Fibroblast of lung (primary cell): ENCODE measurements around the gene KRTAP19-7. TPM values are rescaled to one million over a fixed set of nuclear protein-coding genes. Genes with fewer than 3 reads are reported as not detected.

ENCODE experiments used
- DNase-seq, 2 donors: peaks; one replicate each; pipeline versions ENCODE4 v3.0.0 to v3.0.0-alpha.2; 2010; ENCODE audit warnings: low read depth in 2 of 2
- H2AFZ ChIP-seq: 2 replicates; pipeline ENCODE4 v1.5.1; 2012; ENCODE audit warnings: low read length, control low read depth, inconsistent platforms
- H3K27ac ChIP-seq: 2 replicates; pipeline ENCODE4 v1.5.1; 2011; ENCODE audit warnings: low read length, control low read depth; ENCODE audit not compliant: insufficient read depth
- H3K27me3 ChIP-seq: 2 replicates; pipeline ENCODE4 v1.5.1; 2011; ENCODE audit warnings: mild to moderate bottlenecking, low read length; ENCODE audit not compliant: control insufficient read depth, insufficient read depth
- H3K36me3 ChIP-seq: 2 replicates; pipeline ENCODE4 v1.5.1; 2011; ENCODE audit warnings: low read length; ENCODE audit not compliant: control insufficient read depth, insufficient read depth
- H3K4me1 ChIP-seq: 2 replicates; pipeline ENCODE4 v1.5.1; 2011; ENCODE audit warnings: low read length; ENCODE audit not compliant: control insufficient read depth, insufficient read depth; ENCODE audit errors: extremely low read depth
- H3K4me2 ChIP-seq: 2 replicates; pipeline ENCODE4 v1.5.1; 2011; ENCODE audit warnings: low read length, control low read depth; ENCODE audit not compliant: insufficient read depth; ENCODE audit errors: extremely low read depth
- H3K4me3 ChIP-seq, 4 experiments: fragments of 200-600 bp in 1 of 4; sonication (generic) in 1 of 4; replicated peaks in 1 of 4; 2 replicates each; pipeline ENCODE4 v1.5.1; 2011 to 2016; ENCODE audit warnings: low read length in 4 of 4, low read depth in 3 of 4, mild to moderate bottlenecking in 3 of 4, control low read depth in 2 of 4, inconsistent platforms in 1 of 4, mixed read lengths in 1 of 4; ENCODE audit not compliant: insufficient read depth in 1 of 4; ENCODE audit errors: control extremely low read depth in 1 of 4
- H3K79me2 ChIP-seq: 2 replicates; pipeline ENCODE4 v1.5.1; 2012; ENCODE audit warnings: mild to moderate bottlenecking, low read length, inconsistent platforms; ENCODE audit not compliant: control insufficient read depth, insufficient read depth
- H3K9ac ChIP-seq: 2 replicates; pipeline ENCODE4 v1.5.1; 2011; ENCODE audit warnings: mild to moderate bottlenecking, low read length, control low read depth; ENCODE audit not compliant: insufficient read depth
- H3K9me3 ChIP-seq: 2 replicates; pipeline ENCODE4 v1.5.1; 2012; ENCODE audit warnings: low read depth, low read length; ENCODE audit not compliant: control insufficient read depth, insufficient read depth
- H4K20me1 ChIP-seq: 2 replicates; pipeline ENCODE4 v1.5.1; 2011; ENCODE audit warnings: low read length; ENCODE audit not compliant: control insufficient read depth, insufficient read depth; ENCODE audit errors: extremely low read depth
- CTCF ChIP-seq, 2 donors: IDR thresholded peaks in 1 of 2; conservative IDR thresholded peaks in 1 of 2; 1 replicate in 1 of 2; 2 replicates in 1 of 2; pipeline ENCODE4 v1.5.1; 2011 to 2012; ENCODE audit warnings: low read length in 2 of 2, control low read depth in 1 of 2, inconsistent platforms in 1 of 2, low read depth in 1 of 2, mild to moderate bottlenecking in 1 of 2
- EZH2 ChIP-seq: IDR thresholded peaks from 2 replicates; pipeline ENCODE4 v1.5.1; 2012; ENCODE audit warnings: low read length, control low read depth, mild to moderate bottlenecking; ENCODE audit errors: missing control alignments
- polyA minus RNA-seq: library from RNA; depleted of rRNA, polyadenylated mRNA; stranded (reverse); fragments of >200 nt; gene quantifications from 2 replicates; pipeline ENCODE4 v1.2.3, GENCODE V29; 2011; ENCODE audit warnings: low replicate concordance
- polyA plus RNA-seq, 2 donors: library from polyadenylated mRNA; depleted of rRNA in 1 of 2; stranded (reverse) in 1 of 2; unstranded in 1 of 2; fragments of >200 nt; gene quantifications; 2 replicates each; pipeline ENCODE4 v1.2.1, GENCODE V29; 2011 to 2012; ENCODE audit warnings: missing spikeins in 1 of 2
- total RNA-seq: library from RNA; depleted of rRNA; stranded (reverse); fragments of >200 nt; gene quantifications from 2 replicates; pipeline ENCODE4 v1.2.1, GENCODE V29; 2014

The KRTAP19-7 gene
- total RNA-seq = not detected in 2 replicates
- polyA plus RNA-seq = not detected in 2 replicates
- not detected in 2 replicates for polyA plus RNA-seq (2012)
- polyA minus RNA-seq = not detected in 2 replicates

GRCh38 chr21:30561264-30561895 lies at the start of gene KRTAP19-7:
Gene KRTAP19-7 (minus strand): TSS chr21:30561314. CDS start chr21:30561289, 25 bp downstream.
- Histone ChIP-seq H3K4me1 (no peaks in the 10 kb centered on the region), H3K36me3 (no peaks in the 10 kb centered on the region), H3K79me2 (no peaks in the 10 kb centered on the region), H2AFZ (no peak within 1 kb of the TSS), H3K27ac (no peak within 1 kb of the TSS), H3K9me3 (no peaks in the 10 kb centered on the region), H3K27me3 (no peaks in the 10 kb centered on the region), H4K20me1 (no peaks in the 10 kb centered on the region), H3K9ac (no peak within 1 kb of the TSS), H3K4me2 (no peak within 1 kb of the TSS), H3K4me3 (no peak within 1 kb of the TSS)
- no peak for TF ChIP-seq EZH2
- TF ChIP-seq CTCF (conservative IDR thresholded peaks at IDR 0.05 in 1 of 2, IDR thresholded peaks at IDR 0.05 in 1 of 2; ENCODE audit: low read depth in 1 of 2, low read length in 2 of 2) = no peak
- DNase-seq = no peak

- DNase-seq = no peak
- no peaks in the 10 kb centered on the region for H3K27me3 ChIP-seq
Measured at GRCh38 chr21:30605968-30606367, 44.9 kb upstream of the KRTAP19-7 start.

GRCh38 chr21:30600787-30601186 lies 39.7 kb upstream of the KRTAP19-7 start, which contains the start of gene KRTAP22-1:
Gene KRTAP22-1 (plus strand): TSS chr21:30601087.
- H3K36me3 ChIP-seq = no peaks in the 10 kb centered on the region
- no peaks in the 10 kb centered on the region for H3K4me1 ChIP-seq
- H3K4me3 ChIP-seq = no peak within 1 kb of the TSS
- H3K9me3 ChIP-seq = no peaks in the 10 kb centered on the region
- H3K79me2 ChIP-seq = no peaks in the 10 kb centered on the region
- DNase-seq = no peak
- no peaks in the 10 kb centered on the region for H4K20me1 ChIP-seq
- H3K27me3 ChIP-seq = no peaks in the 10 kb centered on the region
- no peak within 1 kb of the TSS for H2AFZ ChIP-seq
- TF ChIP-seq EZH2 (no peak), CTCF (conservative IDR thresholded peaks at IDR 0.05 in 1 of 2, IDR thresholded peaks at IDR 0.05 in 1 of 2; ENCODE audit: low read depth in 1 of 2, low read length in 2 of 2) (no peak)
- H3K4me2 ChIP-seq = no peak within 1 kb of the TSS
- no peak within 1 kb of the TSS for H3K9ac ChIP-seq
- H3K27ac ChIP-seq = no peak within 1 kb of the TSS

More at GRCh38 chr21:30605968-30606367, 44.9 kb upstream of the KRTAP19-7 start:
- no peak overlapping the region for H2AFZ ChIP-seq
- H3K9me3 ChIP-seq = no peaks in the 10 kb centered on the region
- no peaks in the 10 kb centered on the region for H3K36me3 ChIP-seq
- H3K4me3 ChIP-seq = no peak overlapping the region
- TF ChIP-seq EZH2 = no peak
- no peak for TF ChIP-seq CTCF (conservative IDR thresholded peaks at IDR 0.05 in 1 of 2, IDR thresholded peaks at IDR 0.05 in 1 of 2; ENCODE audit: low read depth in 1 of 2, low read length in 2 of 2)
- no peak overlapping the region for H3K27ac ChIP-seq
- no peak overlapping the region for H3K4me2 ChIP-seq
- no peaks in the 10 kb centered on the region for H3K4me1 ChIP-seq
- no peaks in the 10 kb centered on the region for H4K20me1 ChIP-seq
- H3K9ac ChIP-seq = no peak overlapping the region
- no peaks in the 10 kb centered on the region for H3K79me2 ChIP-seq
